ENCODE measurements around the gene PLCB2. TPM values are rescaled to one million over a fixed set of nuclear protein-coding genes. Genes with fewer than 3 reads are reported as not detected.

The PLCB2 gene
- total RNA-seq, 1 experiment from 2014 or later: 0.84 TPM

- POLR2A ChIA-PET: interaction anchor here (1.2 to 1.4 kb wide), 2 partner anchors 9 kb away, joined by 3 to 4 read pairs; no protein-coding TSS in a partner anchor
- peaks cover 16% of the 10 kb centered on the region for H3K27me3 Mint-ChIP-seq (ENCODE audit: insufficient read depth, unreplicated experiment)
- intact Hi-C loops (cut with micrococcal nuclease): no loop called here
- TF ChIP-seq, protein P1, sequence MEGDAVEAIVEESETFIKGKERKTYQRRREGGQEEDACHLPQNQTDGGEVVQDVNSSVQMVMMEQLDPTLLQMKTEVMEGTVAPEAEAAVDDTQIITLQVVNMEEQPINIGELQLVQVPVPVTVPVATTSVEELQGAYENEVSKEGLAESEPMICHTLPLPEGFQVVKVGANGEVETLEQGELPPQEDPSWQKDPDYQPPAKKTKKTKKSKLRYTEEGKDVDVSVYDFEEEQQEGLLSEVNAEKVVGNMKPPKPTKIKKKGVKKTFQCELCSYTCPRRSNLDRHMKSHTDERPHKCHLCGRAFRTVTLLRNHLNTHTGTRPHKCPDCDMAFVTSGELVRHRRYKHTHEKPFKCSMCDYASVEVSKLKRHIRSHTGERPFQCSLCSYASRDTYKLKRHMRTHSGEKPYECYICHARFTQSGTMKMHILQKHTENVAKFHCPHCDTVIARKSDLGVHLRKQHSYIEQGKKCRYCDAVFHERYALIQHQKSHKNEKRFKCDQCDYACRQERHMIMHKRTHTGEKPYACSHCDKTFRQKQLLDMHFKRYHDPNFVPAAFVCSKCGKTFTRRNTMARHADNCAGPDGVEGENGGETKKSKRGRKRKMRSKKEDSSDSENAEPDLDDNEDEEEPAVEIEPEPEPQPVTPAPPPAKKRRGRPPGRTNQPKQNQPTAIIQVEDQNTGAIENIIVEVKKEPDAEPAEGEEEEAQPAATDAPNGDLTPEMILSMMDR (IDR thresholded peaks at IDR 0.05; ENCODE audit: unreplicated experiment): no peak
- peaks cover 7% of the 10 kb centered on the region for H3K9me3 Mint-ChIP-seq (ENCODE audit: unreplicated experiment)
- H3K4me3 Mint-ChIP-seq (ENCODE audit: unreplicated experiment): no peak overlapping the region
- no peak for DNase-seq (ENCODE audit: unreplicated experiment)
- CTCF ChIA-PET: interaction anchor here (0.8 to 2.8 kb wide), 3 partner anchors 8 to 27 kb away, joined by 3 to 12 read pairs (median 4); no protein-coding TSS in a partner anchor
- BruUV-seq (replicated peaks): no TSS peak
- no peaks in the 10 kb centered on the region for H3K36me3 Mint-ChIP-seq (ENCODE audit: insufficient read depth, unreplicated experiment)
- H3K27ac Mint-ChIP-seq (ENCODE audit: low read depth, unreplicated experiment): no peak overlapping the region
- H3K4me1 Mint-ChIP-seq (ENCODE audit: insufficient read depth, unreplicated experiment): no peaks in the 10 kb centered on the region
Observed at GRCh38 chr15:40301467-40302179, 6.1 kb downstream of the PLCB2 start.

GRCh38 chr15:40300771-40301170 lies 7.0 kb downstream of the PLCB2 start:
- no peak for DNase-seq (ENCODE audit: unreplicated experiment)
- Mint-ChIP-seq H3K9me3 (ENCODE audit: unreplicated experiment) (peaks cover 7% of the 10 kb centered on the region), H3K27ac (ENCODE audit: low read depth, unreplicated experiment) (no peak overlapping the region), H3K4me1 (ENCODE audit: insufficient read depth, unreplicated experiment) (no peaks in the 10 kb centered on the region), H3K27me3 (ENCODE audit: insufficient read depth, unreplicated experiment) (peaks cover 24% of the 10 kb centered on the region), H3K4me3 (ENCODE audit: unreplicated experiment) (no peak overlapping the region), H3K36me3 (ENCODE audit: insufficient read depth, unreplicated experiment) (no peaks in the 10 kb centered on the region)
- BruUV-seq (replicated peaks): no TSS peak
- TF ChIP-seq, protein P1 (IDR thresholded peaks at IDR 0.05; ENCODE audit: unreplicated experiment): no peak
- intact Hi-C loops (cut with micrococcal nuclease): no loop called here
- ChIA-PET CTCF (interaction anchor here (1.0 to 2.8 kb wide), 2 partner anchors 9 to 26 kb away, joined by 4 to 12 read pairs; no protein-coding TSS in a partner anchor), POLR2A (no interaction called here)

GRCh38 chr15:40300367-40300766 lies 7.4 kb downstream of the PLCB2 start:
- no peak overlapping the region for H3K27ac Mint-ChIP-seq (ENCODE audit: low read depth, unreplicated experiment)
- no peaks in the 10 kb centered on the region for H3K4me1 Mint-ChIP-seq (ENCODE audit: insufficient read depth, unreplicated experiment)
- no TSS peak for BruUV-seq (replicated peaks)

More at GRCh38 chr15:40300367-40300766, 7.4 kb downstream of the PLCB2 start:
- H3K27me3 Mint-ChIP-seq (ENCODE audit: insufficient read depth, unreplicated experiment): peaks cover 28% of the 10 kb centered on the region
- no peak overlapping the region for H3K4me3 Mint-ChIP-seq (ENCODE audit: unreplicated experiment)
- TF ChIP-seq, protein P1 (IDR thresholded peaks at IDR 0.05; ENCODE audit: unreplicated experiment): no peak
- no peaks in the 10 kb centered on the region for H3K36me3 Mint-ChIP-seq (ENCODE audit: insufficient read depth, unreplicated experiment)
- CTCF ChIA-PET: interaction anchor here (1.0 kb wide), 1 partner anchor 9 kb away, joined by 4 read pairs; no protein-coding TSS in a partner anchor
- POLR2A ChIA-PET: no interaction called here
- H3K9me3 Mint-ChIP-seq (ENCODE audit: unreplicated experiment): peaks cover 7% of the 10 kb centered on the region
- DNase-seq (ENCODE audit: unreplicated experiment): no peak
- intact Hi-C loops (cut with micrococcal nuclease): no loop called here

Measured in MCF 10A (cell line).